Tibial artery (tissue), 4 donors: ENCODE measurements around the gene PTPRN.

Experiments used
- DNase-seq, 2 donors: peaks; one replicate each; pipeline ENCODE4 v3.0.0-alpha.2; 2019
- H3K27ac ChIP-seq, 2 donors: fragments of 200-600 bp; sonication (generic) in 1 of 2; 1 replicate in 1 of 2; 2 replicates in 1 of 2; pipeline ENCODE4 v1.5.1; 2018 to 2019; ENCODE audit warnings: mild to moderate bottlenecking in 1 of 2
- H3K27me3 ChIP-seq, 2 donors: fragments of 200-600 bp; sonication (generic) in 1 of 2; one replicate each; pipeline versions ENCODE4 v1.5.1 to v1.6.0; 2016 to 2019
- H3K36me3 ChIP-seq, 3 donors: fragments of 200-600 bp; sonication (generic) in 2 of 3; one replicate each; pipeline ENCODE4 v1.5.1; 2016 to 2019; ENCODE audit warnings: mild to moderate bottlenecking in 2 of 3
- H3K4me1 ChIP-seq, 4 donors: fragments of 200-600 bp; sonication (generic) in 2 of 4; 1 replicate in 3 of 4; 2 replicates in 1 of 4; pipeline ENCODE4 v1.5.1; 2016 to 2019
- H3K4me3 ChIP-seq, 2 donors: fragments of 200-600 bp; sonication (generic) in 1 of 2; 1 replicate in 1 of 2; 2 replicates in 1 of 2; pipeline ENCODE4 v1.5.1; 2018 to 2019; ENCODE audit warnings: mild to moderate bottlenecking in 2 of 2
- H3K9me3 ChIP-seq, 3 donors: fragments of 200-600 bp; sonication (generic) in 1 of 3; one replicate each; pipeline ENCODE4 v1.5.1; 2016 to 2019
- intact Hi-C: fragments of 100-400 bp; cut with DNase I; formaldehyde crosslinking; loops from one replicate; pipeline ENCODE4 v1.15.0; 2023; ENCODE audit warnings: low total_unique reads
- TF ChIP-seq, protein P1 (sequence below), 2 experiments: fragments of 200-600 bp in 1 of 2; fragments of 450-650 bp in 1 of 2; IDR thresholded peaks; one replicate each; pipeline ENCODE4 v1.5.1; 2017 to 2019; ENCODE audit warnings: antibody characterized with exemption in 2 of 2, mild to moderate bottlenecking in 1 of 2, moderate library complexity in 1 of 2

PTPRN gene

GRCh38 chr2:219352448-219353023 is 43.3 kb upstream of the PTPRN start:
- DNase-seq, result peak in 1 of 2 donors; percentile 37
- TF ChIP-seq, protein P1, sequence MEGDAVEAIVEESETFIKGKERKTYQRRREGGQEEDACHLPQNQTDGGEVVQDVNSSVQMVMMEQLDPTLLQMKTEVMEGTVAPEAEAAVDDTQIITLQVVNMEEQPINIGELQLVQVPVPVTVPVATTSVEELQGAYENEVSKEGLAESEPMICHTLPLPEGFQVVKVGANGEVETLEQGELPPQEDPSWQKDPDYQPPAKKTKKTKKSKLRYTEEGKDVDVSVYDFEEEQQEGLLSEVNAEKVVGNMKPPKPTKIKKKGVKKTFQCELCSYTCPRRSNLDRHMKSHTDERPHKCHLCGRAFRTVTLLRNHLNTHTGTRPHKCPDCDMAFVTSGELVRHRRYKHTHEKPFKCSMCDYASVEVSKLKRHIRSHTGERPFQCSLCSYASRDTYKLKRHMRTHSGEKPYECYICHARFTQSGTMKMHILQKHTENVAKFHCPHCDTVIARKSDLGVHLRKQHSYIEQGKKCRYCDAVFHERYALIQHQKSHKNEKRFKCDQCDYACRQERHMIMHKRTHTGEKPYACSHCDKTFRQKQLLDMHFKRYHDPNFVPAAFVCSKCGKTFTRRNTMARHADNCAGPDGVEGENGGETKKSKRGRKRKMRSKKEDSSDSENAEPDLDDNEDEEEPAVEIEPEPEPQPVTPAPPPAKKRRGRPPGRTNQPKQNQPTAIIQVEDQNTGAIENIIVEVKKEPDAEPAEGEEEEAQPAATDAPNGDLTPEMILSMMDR (IDR thresholded peaks at IDR 0.05), result peak in 1 of 2 experiments; percentile 28
- H3K27ac ChIP-seq, result no peak overlapping the region
- no peaks in the 10 kb centered on the region for H3K9me3 ChIP-seq
- no peak overlapping the region for H3K4me3 ChIP-seq
- no peaks in the 10 kb centered on the region for H3K4me1 ChIP-seq
- H3K36me3 ChIP-seq, result no peaks in the 10 kb centered on the region
- peaks cover 0 to 72% of the 10 kb centered on the region in 2 donors for H3K27me3 ChIP-seq
- intact Hi-C loops, result no loop called here

- intact Hi-C loops, result no loop called here
- H3K9me3 ChIP-seq, result no peaks in the 10 kb centered on the region
- H3K36me3 ChIP-seq, result no peaks in the 10 kb centered on the region
- H3K27me3 ChIP-seq, result peaks cover 0 to 56% of the 10 kb centered on the region in 2 donors
- H3K4me1 ChIP-seq, result no peaks in the 10 kb centered on the region
- TF ChIP-seq, protein P1 (IDR thresholded peaks at IDR 0.05), result no peak
- DNase-seq, result peak in 1 of 2 donors; percentile 12
- H3K4me3 ChIP-seq, result no peak overlapping the region
- H3K27ac ChIP-seq, result no peak overlapping the region
These were observed 41.6 kb upstream of the PTPRN start for GRCh38 chr2:219350710-219351221.

DNA sequence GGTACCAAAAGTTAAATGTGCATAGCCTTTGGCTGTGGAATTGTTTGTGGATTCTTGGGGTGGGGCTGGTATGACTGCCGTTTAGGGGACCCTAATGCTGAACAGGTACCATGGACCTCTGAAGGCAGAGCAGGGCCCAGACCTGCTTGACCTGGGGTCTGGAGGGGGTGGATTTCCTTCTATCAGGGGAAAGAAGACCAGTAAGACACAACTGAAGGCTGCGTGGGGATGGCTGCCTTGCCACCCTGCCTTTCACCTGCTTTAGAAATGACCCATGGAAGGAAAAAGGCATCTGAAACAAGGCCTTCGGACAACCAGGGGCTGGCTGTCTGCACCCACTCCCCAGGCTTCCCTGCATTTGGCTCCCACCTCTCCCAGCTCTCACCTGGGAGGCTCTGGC is 41.0 kb upstream of the PTPRN start:
- H3K27me3 ChIP-seq, result peaks cover 0 to 50% of the 10 kb centered on the region in 2 donors
- TF ChIP-seq, protein P1 (IDR thresholded peaks at IDR 0.05), result no peak
- intact Hi-C loops, result no loop called here

DNA sequence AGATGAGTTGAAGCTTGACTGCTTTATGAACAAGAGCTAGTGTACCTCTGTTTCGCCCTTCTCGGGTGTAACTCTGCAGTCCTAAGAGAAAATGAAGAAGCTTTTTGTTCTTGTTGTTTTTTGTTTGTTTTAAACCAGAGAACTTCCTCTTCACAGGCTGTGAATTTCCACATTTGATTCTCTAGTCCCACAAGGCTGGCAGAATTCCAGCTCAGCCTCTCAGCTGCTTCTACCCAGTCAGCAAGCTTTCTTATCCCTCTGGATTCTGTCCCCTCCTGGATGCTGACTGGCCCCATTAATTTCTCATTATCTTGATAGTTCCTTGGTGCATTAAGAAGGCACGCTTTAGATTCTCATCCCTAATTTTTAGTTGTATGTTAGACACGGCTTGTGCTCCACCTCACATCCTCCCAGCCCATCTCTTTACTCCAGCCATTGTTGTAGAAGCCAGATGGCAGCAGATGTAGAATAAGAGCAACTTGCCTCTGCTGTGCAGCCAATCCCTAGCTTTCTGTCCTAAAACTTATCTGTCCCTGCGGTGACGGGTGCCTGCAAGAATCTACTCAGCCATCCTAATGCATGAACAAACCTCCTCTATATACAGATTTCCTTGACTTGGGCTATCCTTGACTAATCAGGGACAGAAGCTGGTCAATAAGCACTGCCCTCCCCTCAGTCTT is 35.7 kb upstream of the PTPRN start:
- Histone ChIP-seq H3K27me3 (peaks cover 0 to 7% of the 10 kb centered on the region in 2 donors), H3K4me1 (no peaks in the 10 kb centered on the region), H3K4me3 (no peak overlapping the region), H3K36me3 (no peaks in the 10 kb centered on the region), H3K27ac (no peak overlapping the region), H3K9me3 (no peaks in the 10 kb centered on the region)
- TF ChIP-seq, protein P1 (IDR thresholded peaks at IDR 0.05), result no peak
- peak in 1 of 2 donors; percentile 77 for DNase-seq
- intact Hi-C loops, result no loop called here

More for the DNA sequence above, 41.0 kb upstream of the PTPRN start:
- no peak overlapping the region for H3K4me3 ChIP-seq
- H3K36me3 ChIP-seq, result no peaks in the 10 kb centered on the region
- DNase-seq, result peak in 1 of 2 donors; percentile 51
- no peak overlapping the region for H3K27ac ChIP-seq
- H3K4me1 ChIP-seq, result no peaks in the 10 kb centered on the region
- no peaks in the 10 kb centered on the region for H3K9me3 ChIP-seq

GRCh38 chr2:219335373-219335786 is 26.2 kb upstream of the PTPRN start:
- Histone ChIP-seq H3K27ac (no peak overlapping the region), H3K27me3 (peaks cover 0 to 60% of the 10 kb centered on the region in 2 donors), H3K4me3 (no peak overlapping the region), H3K4me1 (no peaks in the 10 kb centered on the region), H3K36me3 (no peaks in the 10 kb centered on the region), H3K9me3 (peaks cover 0 to 12% (median 0%) of the 10 kb centered on the region in 3 donors)
- TF ChIP-seq, protein P1 (IDR thresholded peaks at IDR 0.05), result no peak
- intact Hi-C loops, result no loop called here
- peak in 1 of 2 donors; percentile 11 for DNase-seq
